DLD1 (cell line): ENCODE measurements around the gene HTR6.

Experiments used
- in situ Hi-C: cut with HindIII; loops from 2 replicates; pipeline ENCODE4 v1.10.0; 2017; ENCODE audit warnings: low sequenced_read_pairs

HTR6 gene

DNA sequence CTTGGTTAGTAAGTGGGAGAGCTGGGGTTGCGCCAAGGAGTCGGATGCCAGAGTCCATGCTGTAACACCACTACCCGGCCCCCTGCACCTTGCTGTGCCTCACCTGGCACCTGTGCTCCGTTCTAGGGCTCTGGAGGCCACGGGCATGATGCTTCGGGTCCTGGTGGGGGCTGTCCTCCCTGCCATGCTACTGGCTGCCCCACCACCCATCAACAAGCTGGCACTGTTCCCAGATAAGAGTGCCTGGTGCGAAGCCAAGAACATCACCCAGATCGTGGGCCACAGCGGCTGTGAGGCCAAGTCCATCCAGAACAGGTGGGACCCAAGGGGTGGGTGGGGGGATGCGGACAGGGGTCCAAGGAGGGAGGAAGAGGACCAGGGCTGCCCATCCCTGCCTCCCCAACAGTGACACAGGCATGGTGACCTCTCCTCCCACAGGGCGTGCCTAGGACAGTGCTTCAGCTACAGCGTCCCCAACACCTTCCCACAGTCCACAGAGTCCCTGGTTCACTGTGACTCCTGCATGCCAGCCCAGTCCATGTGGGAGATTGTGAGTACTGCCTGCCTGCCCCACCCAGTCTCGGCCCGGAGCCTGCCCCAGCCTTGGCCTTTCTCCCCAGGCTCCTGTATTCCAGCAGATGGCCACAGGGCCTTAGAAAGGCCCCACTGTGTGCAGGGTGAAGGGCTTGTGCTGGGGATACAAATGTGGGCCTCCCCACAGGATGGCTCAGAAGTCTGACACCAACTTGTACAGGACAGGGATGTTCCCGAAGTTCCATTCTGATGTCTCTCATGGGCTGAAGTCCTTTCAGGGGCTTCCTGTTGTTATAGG is 9.6 kb upstream of the HTR6 start:
- in situ Hi-C loops: no loop called here

DNA sequence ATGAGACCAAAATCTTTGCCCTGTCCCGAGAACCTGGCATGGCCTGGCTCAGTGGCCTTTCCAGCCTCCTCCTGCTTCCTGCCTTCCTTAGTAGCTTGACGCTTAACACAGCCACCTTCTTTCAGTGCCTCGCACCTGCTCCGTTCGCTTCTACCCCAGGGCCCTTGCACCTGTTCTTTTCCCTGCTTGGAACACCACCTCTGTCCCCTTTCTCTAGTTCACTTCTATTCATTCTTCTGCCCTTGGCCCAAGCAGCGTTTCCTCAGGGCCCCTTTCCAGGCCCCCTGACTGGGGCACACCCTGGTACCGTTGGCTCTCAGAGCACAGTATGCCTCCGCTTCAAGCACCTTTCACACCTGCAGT is 9.0 kb upstream of the HTR6 start:
- in situ Hi-C loops: no loop called here

DNA sequence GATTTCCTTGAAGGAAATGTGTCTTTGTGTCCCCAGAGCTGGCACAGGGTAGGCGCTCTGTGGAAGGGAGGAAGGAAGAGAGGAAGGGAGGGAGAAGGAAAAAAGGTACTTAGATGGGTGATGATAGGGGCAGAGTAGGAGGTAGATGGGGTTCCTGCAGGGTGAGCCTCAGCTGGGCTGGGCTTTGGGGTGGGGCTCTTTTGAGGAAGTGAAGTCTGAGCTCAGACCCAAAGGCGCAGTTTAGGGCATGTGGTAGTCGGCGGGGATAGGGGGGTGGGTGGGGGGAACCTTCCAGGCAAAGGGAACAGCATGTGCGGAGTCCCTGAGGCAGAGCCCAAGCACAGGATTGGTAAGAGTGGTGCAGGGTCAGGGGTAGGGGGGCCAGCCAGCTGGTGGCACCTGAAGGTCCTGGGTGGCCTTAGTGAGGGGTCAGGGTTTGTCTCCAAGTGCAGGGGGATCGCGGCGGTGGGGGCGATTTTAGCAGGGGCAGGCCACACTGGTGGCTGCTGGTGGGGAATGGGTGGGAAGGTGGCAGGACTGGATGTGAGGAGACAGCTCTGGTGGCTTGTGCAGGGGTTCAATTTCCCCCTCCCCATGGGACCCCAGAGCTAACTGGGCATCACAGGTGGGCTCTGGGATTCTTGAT is 8.4 kb upstream of the HTR6 start:
- in situ Hi-C loops: no loop called here

DNA sequence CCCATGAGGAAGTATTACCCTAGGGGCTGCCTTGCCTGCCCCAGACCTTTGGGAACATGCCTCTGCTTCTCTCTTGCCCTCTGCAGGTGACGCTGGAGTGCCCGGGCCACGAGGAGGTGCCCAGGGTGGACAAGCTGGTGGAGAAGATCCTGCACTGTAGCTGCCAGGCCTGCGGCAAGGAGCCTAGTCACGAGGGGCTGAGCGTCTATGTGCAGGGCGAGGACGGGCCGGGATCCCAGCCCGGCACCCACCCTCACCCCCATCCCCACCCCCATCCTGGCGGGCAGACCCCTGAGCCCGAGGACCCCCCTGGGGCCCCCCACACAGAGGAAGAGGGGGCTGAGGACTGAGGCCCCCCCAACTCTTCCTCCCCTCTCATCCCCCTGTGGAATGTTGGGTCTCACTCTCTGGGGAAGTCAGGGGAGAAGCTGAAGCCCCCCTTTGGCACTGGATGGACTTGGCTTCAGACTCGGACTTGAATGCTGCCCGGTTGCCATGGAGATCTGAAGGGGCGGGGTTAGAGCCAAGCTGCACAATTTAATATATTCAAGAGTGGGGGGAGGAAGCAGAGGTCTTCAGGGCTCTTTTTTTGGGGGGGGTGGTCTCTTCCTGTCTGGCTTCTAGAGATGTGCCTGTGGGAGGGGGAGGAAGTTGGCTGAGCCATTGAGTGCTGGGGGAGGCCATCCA is 7.8 kb upstream of the HTR6 start:
- in situ Hi-C loops: no loop called here

DNA sequence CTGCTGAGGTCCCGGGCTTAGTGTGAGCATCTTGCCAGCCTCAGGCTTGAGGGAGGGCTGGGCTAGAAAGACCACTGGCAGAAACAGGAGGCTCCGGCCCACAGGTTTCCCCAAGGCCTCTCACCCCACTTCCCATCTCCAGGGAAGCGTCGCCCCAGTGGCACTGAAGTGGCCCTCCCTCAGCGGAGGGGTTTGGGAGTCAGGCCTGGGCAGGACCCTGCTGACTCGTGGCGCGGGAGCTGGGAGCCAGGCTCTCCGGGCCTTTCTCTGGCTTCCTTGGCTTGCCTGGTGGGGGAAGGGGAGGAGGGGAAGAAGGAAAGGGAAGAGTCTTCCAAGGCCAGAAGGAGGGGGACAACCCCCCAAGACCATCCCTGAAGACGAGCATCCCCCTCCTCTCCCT is 7.2 kb upstream of the HTR6 start:
- in situ Hi-C loops: no loop called here

DNA sequence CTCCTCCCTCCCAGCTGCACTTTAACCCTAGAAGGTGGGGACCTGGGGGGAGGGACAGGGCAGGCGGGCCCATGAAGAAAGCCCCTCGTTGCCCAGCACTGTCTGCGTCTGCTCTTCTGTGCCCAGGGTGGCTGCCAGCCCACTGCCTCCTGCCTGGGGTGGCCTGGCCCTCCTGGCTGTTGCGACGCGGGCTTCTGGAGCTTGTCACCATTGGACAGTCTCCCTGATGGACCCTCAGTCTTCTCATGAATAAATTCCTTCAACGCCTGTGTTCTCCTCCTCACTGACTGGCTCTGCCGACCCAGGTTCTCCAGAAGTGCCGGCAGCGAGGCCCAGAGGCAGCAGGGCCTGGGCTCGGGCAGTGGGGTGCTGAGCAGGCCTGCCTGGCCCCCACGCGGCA is 6.5 kb upstream of the HTR6 start:
- in situ Hi-C loops: no loop called here

DNA sequence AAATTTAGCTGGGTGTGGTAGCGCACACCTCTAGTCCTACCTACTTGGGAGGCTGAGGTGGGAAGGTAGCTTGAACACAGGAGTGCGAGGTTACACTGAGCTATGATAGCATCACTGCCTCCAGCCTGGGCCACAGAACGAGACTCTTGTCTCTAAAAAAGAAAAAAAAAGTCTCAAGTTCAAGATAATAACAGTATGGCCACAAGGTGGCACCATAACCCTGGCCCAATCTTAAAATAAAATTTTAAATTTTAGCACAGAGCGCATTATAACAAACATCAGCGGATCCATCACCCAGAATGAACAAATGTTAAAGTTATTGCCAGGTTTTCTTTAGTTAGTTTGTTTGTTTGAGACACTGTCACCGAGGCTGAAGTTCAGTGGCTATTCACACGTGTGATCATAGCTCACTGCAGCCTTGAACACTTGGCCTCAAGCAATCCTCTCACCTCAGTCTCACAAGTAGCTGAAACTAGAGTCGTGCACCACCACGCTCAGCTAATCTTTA is 2.9 kb upstream of the HTR6 start:
- in situ Hi-C loops: no loop called here

DNA sequence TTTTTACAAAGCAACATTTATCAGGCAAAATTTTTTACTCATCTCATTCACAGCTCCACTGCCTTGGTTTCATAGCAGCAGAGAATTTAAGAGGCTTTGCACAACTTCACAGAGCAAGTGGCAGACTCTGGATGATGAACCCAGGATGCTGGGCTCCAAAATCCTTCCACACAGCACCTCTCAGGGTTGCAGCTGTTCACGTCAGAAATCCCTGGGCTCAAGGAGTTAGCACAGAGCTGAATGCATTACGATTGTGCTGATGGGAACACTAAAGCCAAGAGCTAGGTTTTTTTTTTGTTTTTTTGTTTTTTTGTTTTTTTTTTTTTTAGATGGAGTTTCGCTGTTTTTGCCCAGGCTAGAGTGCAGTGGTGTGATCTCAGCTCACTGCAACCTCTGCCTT is 2.4 kb upstream of the HTR6 start:
- in situ Hi-C loops: no loop called here

DNA sequence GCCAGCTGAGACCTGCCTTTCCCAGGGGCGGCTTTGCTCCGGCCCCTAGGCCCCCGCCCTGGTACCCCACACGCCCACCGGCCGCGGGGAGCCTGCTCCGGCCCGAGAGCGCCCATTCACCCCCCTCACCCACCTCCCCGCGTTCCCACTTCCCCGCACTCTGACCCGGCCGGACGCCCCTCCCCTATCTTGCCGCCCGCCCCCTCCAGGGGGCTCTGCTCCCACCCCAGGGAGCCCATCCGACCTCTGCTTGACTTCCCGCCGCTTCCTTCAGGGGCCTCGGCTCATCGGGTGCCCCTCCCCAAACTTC is 466 bp downstream of the HTR6 start:
- in situ Hi-C loops: no loop called here

DNA sequence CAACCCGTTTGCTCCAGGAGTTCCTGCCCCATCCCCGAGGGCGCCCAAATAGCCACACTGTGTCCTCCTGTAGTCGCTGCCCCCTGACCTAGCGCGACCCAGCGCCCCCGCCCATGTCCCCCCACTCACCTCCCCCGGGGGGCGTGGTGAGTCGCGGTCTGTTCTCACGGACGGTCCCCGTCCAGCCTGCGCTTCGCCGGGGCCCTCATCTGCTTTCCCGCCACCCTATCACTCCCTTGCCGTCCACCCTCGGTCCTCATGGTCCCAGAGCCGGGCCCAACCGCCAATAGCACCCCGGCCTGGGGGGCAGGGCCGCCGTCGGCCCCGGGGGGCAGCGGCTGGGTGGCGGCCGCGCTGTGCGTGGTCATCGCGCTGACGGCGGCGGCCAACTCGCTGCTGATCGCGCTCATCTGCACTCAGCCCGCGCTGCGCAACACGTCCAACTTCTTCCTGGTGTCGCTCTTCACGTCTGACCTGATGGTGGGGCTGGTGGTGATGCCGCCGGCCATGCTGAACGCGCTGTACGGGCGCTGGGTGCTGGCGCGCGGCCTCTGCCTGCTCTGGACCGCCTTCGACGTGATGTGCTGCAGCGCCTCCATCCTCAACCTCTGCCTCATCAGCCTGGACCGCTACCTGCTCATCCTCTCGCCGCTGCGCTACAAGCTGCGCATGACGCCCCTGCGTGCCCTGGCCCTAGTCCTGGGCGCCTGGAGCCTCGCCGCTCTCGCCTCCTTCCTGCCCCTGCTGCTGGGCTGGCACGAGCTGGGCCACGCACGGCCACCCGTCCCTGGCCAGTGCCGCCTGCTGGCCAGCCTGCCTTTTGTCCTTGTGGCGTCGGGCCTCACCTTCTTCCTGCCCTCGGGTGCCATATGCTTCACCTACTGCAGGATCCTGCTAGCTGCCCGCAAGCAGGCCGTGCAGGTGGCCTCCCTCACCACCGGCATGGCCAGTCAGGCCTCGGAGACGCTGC is 1.1 kb downstream of the HTR6 start:
- in situ Hi-C loops: no loop called here

DNA sequence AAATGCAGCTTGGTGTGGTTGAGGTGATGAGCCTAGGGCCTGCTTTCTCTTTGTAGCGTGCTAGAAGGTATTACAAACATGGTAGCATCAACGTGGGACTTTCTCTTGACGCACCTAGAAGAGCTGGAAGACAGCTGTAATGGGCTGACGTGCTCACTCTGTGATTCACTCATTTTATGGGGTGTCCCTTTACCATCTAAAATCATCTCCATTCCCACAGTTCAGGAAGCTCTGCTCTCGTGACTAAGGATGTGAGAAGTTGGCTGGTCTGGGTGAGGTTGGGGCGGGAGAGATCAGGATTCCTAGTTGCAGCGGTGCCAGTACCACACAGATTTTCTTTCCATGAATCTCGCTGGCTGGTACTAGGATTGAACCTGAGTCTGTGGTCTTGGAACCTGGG is 4.2 kb downstream of the HTR6 start:
- in situ Hi-C loops: no loop called here

DNA sequence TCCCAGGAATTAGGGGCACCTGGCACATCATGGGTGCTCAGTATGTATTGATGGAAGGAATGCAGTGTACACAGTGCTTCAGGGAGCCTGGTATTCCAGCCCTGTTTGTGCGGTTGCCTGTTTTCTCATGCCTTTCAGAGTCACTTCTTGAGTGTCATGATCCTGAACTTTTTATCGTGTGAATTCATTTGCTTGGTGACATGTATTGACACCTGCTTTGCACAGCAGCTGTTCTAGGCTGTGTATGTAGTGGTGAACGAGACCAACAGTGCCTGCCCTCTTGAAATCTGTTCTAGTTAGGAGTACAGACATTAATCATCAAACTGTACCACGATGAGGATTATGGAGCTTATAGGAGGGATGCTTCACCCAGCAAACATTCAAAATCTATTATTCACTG is 6.1 kb downstream of the HTR6 start:
- in situ Hi-C loops: no loop called here

DNA sequence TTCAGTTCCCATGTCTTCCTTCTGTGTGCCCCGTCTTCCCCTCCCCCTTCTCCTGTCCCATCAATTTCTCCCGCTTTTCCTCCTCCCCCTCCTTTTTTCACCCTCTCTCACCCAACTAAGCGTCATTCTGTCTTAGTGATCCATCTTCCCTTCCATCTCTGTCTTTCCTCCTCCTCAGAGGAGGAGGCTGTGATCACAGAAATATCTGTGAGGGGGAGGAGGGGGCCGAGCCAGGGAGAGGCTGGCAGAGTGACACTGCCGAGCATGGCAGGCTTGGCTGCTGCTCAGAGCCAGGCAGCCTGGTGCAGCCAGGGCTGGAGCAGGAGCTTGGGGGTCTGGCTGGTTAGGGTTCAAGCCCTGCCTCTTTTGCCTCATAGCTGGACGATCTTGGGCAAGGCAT is 7.6 kb downstream of the HTR6 start:
- in situ Hi-C loops: no loop called here

DNA sequence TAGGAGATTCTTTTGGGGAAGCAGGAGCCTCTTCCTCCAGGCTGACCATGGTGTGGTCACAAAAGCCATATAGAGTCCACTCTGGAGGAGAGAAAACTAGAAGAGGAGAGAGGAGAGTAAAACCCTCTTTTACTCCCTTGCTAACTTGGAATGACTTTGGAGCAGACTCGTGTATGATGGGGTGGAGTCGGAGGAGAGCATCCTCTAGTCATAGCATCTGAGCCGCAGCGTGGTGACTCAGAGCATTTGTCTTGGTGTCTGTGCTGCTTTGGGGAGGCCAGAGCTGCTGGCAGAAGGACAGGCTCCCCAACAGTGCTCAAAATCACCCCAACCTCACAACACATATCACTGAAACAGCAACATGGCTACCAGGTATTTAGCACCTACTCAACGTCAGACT is 11.1 kb downstream of the HTR6 start:
- in situ Hi-C loops: no loop called here

DNA sequence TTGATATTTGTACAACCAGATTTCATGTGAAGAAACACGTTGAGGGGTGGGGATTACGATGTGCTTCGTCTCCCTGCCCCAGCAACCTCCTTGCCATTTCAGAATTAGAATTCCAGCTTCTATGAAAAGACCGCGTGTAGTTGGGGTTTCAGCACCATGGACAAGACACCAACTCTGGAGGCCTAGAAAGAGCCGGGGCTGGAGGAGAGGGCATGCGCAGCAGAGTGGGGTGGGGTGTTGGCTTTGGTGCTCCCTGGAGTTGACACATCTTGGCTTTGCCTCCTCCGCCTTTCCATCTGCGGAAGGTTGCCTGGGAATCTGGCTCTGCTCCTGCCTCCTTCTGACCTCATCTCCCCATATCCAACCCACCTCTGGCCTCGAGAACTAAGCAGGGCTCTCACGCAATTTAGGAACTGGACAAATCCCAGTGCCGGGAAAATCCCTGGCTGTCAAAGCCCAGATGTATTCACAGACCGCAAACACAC is 11.8 kb downstream of the HTR6 start:
- in situ Hi-C loops: no loop called here

DNA sequence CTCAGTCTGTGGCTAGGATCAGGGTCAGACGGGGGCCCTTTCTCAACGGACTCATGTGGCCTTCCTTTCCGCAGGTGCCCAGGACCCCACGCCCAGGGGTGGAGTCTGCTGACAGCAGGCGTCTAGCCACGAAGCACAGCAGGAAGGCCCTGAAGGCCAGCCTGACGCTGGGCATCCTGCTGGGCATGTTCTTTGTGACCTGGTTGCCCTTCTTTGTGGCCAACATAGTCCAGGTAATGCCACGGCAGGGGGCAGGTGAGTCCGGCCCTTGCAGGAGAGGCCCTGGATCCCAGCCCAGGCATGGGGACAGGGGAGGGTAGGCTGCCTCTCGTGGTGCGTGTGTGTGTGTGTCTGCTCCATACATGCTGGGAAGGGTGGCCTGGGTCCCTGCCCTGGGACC is 13.8 kb downstream of the HTR6 start:
- in situ Hi-C loops: no loop called here

DNA sequence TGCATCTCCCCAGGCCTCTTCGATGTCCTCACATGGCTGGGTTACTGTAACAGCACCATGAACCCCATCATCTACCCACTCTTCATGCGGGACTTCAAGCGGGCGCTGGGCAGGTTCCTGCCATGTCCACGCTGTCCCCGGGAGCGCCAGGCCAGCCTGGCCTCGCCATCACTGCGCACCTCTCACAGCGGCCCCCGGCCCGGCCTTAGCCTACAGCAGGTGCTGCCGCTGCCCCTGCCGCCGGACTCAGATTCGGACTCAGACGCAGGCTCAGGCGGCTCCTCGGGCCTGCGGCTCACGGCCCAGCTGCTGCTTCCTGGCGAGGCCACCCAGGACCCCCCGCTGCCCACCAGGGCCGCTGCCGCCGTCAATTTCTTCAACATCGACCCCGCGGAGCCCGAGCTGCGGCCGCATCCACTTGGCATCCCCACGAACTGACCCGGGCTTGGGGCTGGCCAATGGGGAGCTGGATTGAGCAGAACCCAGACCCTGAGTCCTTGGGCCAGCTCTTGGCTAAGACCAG is 14.3 kb downstream of the HTR6 start:
- in situ Hi-C loops: no loop called here

DNA sequence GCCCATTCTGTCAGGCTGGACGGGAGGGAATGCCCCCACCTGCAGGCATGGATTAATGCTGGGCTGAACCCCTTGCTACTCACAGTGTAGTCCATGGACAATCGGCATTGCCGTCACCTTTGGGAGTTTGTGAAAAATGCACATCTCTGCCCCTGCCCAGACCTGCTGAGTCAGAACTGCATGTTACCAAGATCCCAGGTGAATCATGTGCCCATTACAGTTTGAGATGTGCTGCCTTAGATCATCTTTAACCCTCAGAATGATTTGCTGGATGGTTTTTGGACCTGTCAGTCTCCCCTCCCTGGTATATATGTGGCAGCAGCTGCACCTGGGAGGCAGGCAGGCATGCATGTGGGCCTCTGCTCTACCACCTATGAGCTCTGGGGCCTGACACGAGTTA is 15.0 kb downstream of the HTR6 start:
- in situ Hi-C loops: no loop called here

DNA sequence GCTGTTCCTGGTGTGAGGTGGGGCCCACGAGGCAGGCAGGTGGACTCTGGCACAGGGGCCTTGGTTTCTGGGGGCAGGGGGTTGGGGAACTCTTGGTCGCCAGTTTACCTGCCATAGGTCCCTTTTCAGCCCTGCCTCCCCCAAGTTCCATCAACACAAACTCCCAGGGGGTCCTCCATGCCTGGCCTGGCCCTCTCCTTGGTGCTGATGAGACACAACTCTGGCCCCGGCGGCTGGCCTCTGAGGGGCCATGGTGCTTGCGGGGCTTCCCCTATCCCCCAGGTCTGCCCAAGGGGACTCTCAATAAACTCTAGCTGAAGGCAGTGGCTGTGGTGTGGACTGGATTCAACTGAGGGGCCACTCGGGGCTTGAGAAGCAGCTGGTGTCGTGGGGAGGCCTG is 16.0 kb downstream of the HTR6 start:
- in situ Hi-C loops: no loop called here

DNA sequence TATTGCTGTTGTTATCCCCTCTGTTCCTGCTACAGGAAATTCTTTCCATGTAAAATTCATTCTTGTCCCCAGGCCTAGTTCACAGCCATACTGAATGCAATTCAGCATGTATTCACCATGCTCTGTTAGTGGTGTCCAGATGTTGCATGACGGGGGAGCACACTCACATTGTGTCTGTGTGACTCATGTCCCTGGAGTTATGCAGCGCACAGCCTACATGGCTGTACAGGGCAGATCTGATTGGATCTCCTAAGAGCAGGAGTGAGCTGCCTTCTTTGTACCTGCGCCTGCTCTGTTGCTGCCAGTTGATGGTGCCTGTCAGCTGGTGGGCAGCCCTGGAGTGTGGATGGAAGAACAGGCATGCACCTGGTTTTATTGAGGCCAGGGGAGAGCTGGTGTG is 17.6 kb downstream of the HTR6 start:
- in situ Hi-C loops: no loop called here

DNA sequence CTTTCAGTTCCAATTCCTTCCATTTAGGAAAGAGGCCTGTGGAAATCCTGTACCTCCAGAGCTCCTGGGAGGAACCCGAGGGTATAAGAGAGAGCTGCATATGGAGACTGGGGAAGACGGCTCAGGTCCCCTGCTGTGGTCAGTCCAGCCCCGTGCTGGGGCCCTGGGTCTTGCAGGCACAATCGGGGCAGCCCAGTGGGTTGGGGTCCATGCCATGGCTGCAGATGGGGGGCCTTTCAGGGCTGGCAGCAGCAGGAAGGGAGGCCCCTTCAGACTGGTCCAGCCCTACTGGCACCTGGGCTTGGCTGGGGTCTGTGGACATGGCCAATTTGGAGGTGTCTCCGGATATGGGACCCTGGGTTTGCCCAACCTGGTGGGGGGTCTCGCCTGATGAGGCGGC is 18.2 kb downstream of the HTR6 start:
- in situ Hi-C loops: no loop called here
